ENCODE data around the gene LYSMD1. TPM values are rescaled to one million over a fixed set of nuclear protein-coding genes. Genes with fewer than 3 reads are reported as not detected.
"Not testable (repeated sequence)": the region's sequence is repeated elsewhere in the genome, so short reads cannot be mapped to it uniquely, and the experiment has no call there.

The LYSMD1 gene
- polyA plus RNA-seq, 1 donor (not counting 4 experiments of a cell fraction or from before 2014, with no cell fraction given): 5.6 TPM

DNA sequence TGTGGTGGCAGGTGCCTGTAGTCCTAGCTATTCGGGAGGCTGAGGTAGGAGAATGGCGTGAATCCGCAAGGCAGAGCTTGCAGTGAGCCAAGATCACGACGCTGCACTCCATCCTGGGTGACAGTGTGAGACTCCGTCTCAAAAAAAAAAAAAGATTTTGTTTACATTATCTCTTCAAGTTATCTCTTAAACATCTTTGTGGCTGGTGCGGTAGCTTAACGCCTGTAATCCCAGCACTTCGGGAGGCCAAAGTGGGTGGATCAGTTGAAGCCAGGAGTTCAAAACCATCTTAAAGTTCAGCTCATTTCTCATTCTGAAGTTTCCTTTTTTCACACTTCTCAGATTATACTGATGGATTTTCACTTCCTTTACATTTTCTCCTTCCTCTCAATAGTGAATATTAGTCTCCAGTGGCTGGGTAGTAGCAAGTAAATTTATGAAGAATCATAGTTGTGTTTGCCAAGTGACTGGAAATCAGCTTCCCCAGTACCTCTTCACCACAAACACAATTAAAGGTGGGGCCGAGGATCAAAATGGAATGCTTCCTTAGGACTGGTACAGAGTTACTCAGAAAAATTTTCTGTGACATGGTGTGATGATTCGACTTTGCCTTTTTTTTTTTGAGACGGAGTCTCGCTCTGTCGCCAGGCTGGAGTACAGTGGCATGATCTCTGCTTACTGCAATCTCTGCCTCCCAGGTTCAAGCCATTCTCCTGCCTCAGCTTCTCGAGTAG lies 46.4 kb upstream of the LYSMD1 start:
- peaks cover 5% of the 10 kb centered on the region for H3K4me1 ChIP-seq (ENCODE audit: control insufficient read depth, extremely low read depth, insufficient read depth, low read length)
- no peak overlapping the region for H2AFZ ChIP-seq (ENCODE audit: control insufficient read depth, low read length)
- H4K20me1 ChIP-seq (ENCODE audit: control insufficient read depth, extremely low read depth, insufficient read depth, low read length): peaks cover 19% of the 10 kb centered on the region
- H3K9me1 ChIP-seq (ENCODE audit: control insufficient read depth, extremely low read depth, insufficient read depth, low read length): no peaks in the 10 kb centered on the region
- peaks cover 94% of the 10 kb centered on the region for H3K79me2 ChIP-seq (ENCODE audit: control insufficient read depth, insufficient read depth, low read length)
- no peak overlapping the region for H3K9ac ChIP-seq (ENCODE audit: control insufficient read depth, extremely low read depth, insufficient read depth, low read length)
- no peak overlapping the region for H3K4me3 ChIP-seq (ENCODE audit: control insufficient read depth in 2 of 3, extremely low read depth in 1 of 3, insufficient read depth in 2 of 3, low read depth in 1 of 3, low read length in 3 of 3)
- no peaks in the 10 kb centered on the region for H3K9me3 ChIP-seq (ENCODE audit: control insufficient read depth, low read depth, low read length)
- TF ChIP-seq, protein P1, sequence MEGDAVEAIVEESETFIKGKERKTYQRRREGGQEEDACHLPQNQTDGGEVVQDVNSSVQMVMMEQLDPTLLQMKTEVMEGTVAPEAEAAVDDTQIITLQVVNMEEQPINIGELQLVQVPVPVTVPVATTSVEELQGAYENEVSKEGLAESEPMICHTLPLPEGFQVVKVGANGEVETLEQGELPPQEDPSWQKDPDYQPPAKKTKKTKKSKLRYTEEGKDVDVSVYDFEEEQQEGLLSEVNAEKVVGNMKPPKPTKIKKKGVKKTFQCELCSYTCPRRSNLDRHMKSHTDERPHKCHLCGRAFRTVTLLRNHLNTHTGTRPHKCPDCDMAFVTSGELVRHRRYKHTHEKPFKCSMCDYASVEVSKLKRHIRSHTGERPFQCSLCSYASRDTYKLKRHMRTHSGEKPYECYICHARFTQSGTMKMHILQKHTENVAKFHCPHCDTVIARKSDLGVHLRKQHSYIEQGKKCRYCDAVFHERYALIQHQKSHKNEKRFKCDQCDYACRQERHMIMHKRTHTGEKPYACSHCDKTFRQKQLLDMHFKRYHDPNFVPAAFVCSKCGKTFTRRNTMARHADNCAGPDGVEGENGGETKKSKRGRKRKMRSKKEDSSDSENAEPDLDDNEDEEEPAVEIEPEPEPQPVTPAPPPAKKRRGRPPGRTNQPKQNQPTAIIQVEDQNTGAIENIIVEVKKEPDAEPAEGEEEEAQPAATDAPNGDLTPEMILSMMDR (optimal IDR thresholded peaks at IDR 0.05 in 1 of 3, IDR thresholded peaks at IDR 0.05 in 1 of 3, conservative IDR thresholded peaks at IDR 0.05 in 1 of 3; ENCODE audit: extremely low read depth in 1 of 3, insufficient read depth in 2 of 3, low read length in 3 of 3): no peak
- TF ChIP-seq EZH2 (IDR thresholded peaks at IDR 0.05; ENCODE audit: low read length): no peak
- H3K4me2 ChIP-seq (ENCODE audit: control insufficient read depth, extremely low read depth, insufficient read depth, low read depth, low read length): no peak overlapping the region
- peaks cover 17 to 19% of the 10 kb centered on the region in 2 experiments for H3K36me3 ChIP-seq (ENCODE audit: control insufficient read depth in 2 of 2, extremely low read depth in 1 of 2, insufficient read depth in 2 of 2, low read length in 2 of 2)
- FAIRE-seq (no peak), DNase-seq (ENCODE audit: low read depth, low spot score) (no peak)
- no peaks in the 10 kb centered on the region for H3K27me3 ChIP-seq (ENCODE audit: control insufficient read depth, extremely low read depth, insufficient read depth, low read length)
- dilution Hi-C loops (cut with MboI; ENCODE audit: extremely low pct_ligation_motif_present, low sequenced_read_pairs): no loop called here
- H3K27ac ChIP-seq (ENCODE audit: control insufficient read depth, insufficient read depth, low read length): no peak overlapping the region

DNA sequence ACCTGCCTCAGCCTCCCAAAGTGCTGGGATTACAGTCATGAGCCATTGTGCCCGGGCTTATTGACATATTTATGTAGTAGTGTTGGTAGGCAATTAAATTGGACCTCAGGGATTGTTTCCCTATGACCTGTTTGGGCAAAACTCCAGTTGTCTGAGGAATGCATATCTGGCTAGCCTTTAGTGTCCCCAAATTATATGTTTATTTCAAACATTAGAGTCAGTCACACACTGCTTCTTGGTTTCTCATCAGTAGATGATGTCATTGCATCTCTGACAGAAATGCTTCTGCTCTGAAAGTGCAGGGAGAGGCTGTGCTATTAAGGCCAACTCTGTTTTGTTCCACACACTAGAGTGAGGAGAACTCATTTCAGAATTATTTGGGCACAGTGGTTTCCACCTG lies 45.1 kb upstream of the LYSMD1 start:
- Histone ChIP-seq H2AFZ (ENCODE audit: control insufficient read depth, low read length) (no peak overlapping the region), H3K9me1 (ENCODE audit: control insufficient read depth, extremely low read depth, insufficient read depth, low read length) (no peaks in the 10 kb centered on the region), H3K9me3 (ENCODE audit: control insufficient read depth, low read depth, low read length) (no peaks in the 10 kb centered on the region), H3K4me2 (ENCODE audit: control insufficient read depth, extremely low read depth, insufficient read depth, low read depth, low read length) (no peak overlapping the region), H3K27ac (ENCODE audit: control insufficient read depth, insufficient read depth, low read length) (no peak overlapping the region), H3K79me2 (ENCODE audit: control insufficient read depth, insufficient read depth, low read length) (peaks cover 96% of the 10 kb centered on the region), H3K36me3 (ENCODE audit: control insufficient read depth in 2 of 2, extremely low read depth in 1 of 2, insufficient read depth in 2 of 2, low read length in 2 of 2) (peaks cover 19 to 20% of the 10 kb centered on the region in 2 experiments), H3K27me3 (ENCODE audit: control insufficient read depth, extremely low read depth, insufficient read depth, low read length) (no peaks in the 10 kb centered on the region), H4K20me1 (ENCODE audit: control insufficient read depth, extremely low read depth, insufficient read depth, low read length) (peaks cover 20% of the 10 kb centered on the region), H3K4me3 (ENCODE audit: control insufficient read depth in 2 of 3, extremely low read depth in 1 of 3, insufficient read depth in 2 of 3, low read depth in 1 of 3, low read length in 3 of 3) (no peak overlapping the region), H3K4me1 (ENCODE audit: control insufficient read depth, extremely low read depth, insufficient read depth, low read length) (peaks cover 5% of the 10 kb centered on the region), H3K9ac (ENCODE audit: control insufficient read depth, extremely low read depth, insufficient read depth, low read length) (no peak overlapping the region)
- DNase-seq (ENCODE audit: low read depth, low spot score) (no peak), FAIRE-seq (no peak)
- dilution Hi-C loops (cut with MboI; ENCODE audit: extremely low pct_ligation_motif_present, low sequenced_read_pairs): no loop called here
- TF ChIP-seq EZH2 (IDR thresholded peaks at IDR 0.05; ENCODE audit: low read length): no peak
- TF ChIP-seq, protein P1 (optimal IDR thresholded peaks at IDR 0.05 in 1 of 3, IDR thresholded peaks at IDR 0.05 in 1 of 3, conservative IDR thresholded peaks at IDR 0.05 in 1 of 3; ENCODE audit: extremely low read depth in 1 of 3, insufficient read depth in 2 of 3, low read length in 3 of 3): no peak

DNA sequence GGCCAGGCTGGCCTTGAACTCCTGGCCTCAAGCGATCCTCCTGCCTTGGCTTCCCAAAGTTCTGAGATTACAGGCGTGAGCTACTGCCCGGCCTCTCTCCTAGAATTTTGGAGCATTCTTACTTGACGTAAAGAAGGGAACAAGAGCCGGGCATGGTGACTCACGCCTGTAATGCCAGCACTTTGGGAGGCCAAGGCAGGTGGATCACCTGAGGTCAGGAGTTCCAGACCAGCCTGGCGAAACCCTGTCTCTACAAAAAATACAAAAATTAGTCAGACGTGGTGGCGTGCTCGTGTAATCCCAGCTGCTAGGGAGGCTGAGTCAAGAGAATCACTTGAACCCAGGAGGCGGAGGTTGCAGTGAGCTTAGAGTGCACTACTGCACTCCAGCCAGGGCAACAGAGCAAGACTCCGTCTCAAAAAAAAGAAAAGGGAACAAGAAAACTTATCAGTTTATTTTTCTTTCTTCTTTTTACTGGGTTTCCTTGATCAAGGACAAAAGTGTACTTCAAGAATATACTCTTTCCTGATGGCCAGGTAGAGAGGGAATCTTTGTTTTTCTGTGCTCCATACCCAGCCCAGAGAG lies 39.8 kb upstream of the LYSMD1 start:
- H3K9me3 ChIP-seq (ENCODE audit: control insufficient read depth, low read depth, low read length); H3K4me3 ChIP-seq (ENCODE audit: control insufficient read depth in 2 of 3, extremely low read depth in 1 of 3, insufficient read depth in 2 of 3, low read depth in 1 of 3, low read length in 3 of 3); H3K4me2 ChIP-seq (ENCODE audit: control insufficient read depth, extremely low read depth, insufficient read depth, low read depth, low read length); H3K9me1 ChIP-seq (ENCODE audit: control insufficient read depth, extremely low read depth, insufficient read depth, low read length); dilution Hi-C loops (cut with MboI; ENCODE audit: extremely low pct_ligation_motif_present, low sequenced_read_pairs); H3K9ac ChIP-seq (ENCODE audit: control insufficient read depth, extremely low read depth, insufficient read depth, low read length); H3K27ac ChIP-seq (ENCODE audit: control insufficient read depth, insufficient read depth, low read length); FAIRE-seq; H2AFZ ChIP-seq (ENCODE audit: control insufficient read depth, low read length); H3K27me3 ChIP-seq (ENCODE audit: control insufficient read depth, extremely low read depth, insufficient read depth, low read length); DNase-seq (ENCODE audit: low read depth, low spot score): not testable (repeated sequence)
- H3K79me2 ChIP-seq (ENCODE audit: control insufficient read depth, insufficient read depth, low read length): peaks cover 94% of the 10 kb centered on the region
- H4K20me1 ChIP-seq (ENCODE audit: control insufficient read depth, extremely low read depth, insufficient read depth, low read length): peaks cover 21% of the 10 kb centered on the region
- peaks cover 21 to 22% of the 10 kb centered on the region in 2 experiments for H3K36me3 ChIP-seq (ENCODE audit: control insufficient read depth in 2 of 2, extremely low read depth in 1 of 2, insufficient read depth in 2 of 2, low read length in 2 of 2)
- peaks cover 15% of the 10 kb centered on the region for H3K4me1 ChIP-seq (ENCODE audit: control insufficient read depth, extremely low read depth, insufficient read depth, low read length)
